ENCODE results near the gene ECHDC3.

GRCh38 chr10:11783558-11783865, 41.3 kb downstream of the ECHDC3 start:
- TF ChIP-seq CTCF (IDR thresholded peaks at IDR 0.05; ENCODE audit: low read depth, low read length, poor library complexity, severe bottlenecking) (no peak), EZH2phosphoT487 (IDR thresholded peaks at IDR 0.05; ENCODE audit: borderline replicate concordance, low read length) (no peak)
